Measurements from ENCODE around the gene SOWAHC. TPM values are rescaled to one million over a fixed set of nuclear protein-coding genes. Genes with fewer than 3 reads are reported as not detected.
A peak's percentile ranks its signal among the peaks of the same experiment; 100 is the strongest.
"Not testable (repeated sequence)": the region's sequence is repeated elsewhere in the genome, so short reads cannot be mapped to it uniquely, and the experiment has no call there.

Gene SOWAHC
- total RNA-seq, result 26.2 and 26.5 TPM in 2 replicates
- 14.0 and 18.8 TPM in 2 replicates for polyA plus RNA-seq

- Histone ChIP-seq H3K79me2 (peaks cover 76% of the 10 kb centered on the region), H3K9me2 (replicated peaks; ENCODE audit: insufficient read depth) (no peaks in the 10 kb centered on the region), H3K4me3 (peak within 1 kb of the TSS; percentile 32), H3K27ac (peak within 1 kb of the TSS; percentile 98), H2AFZ (peak within 1 kb of the TSS; percentile 40), H3K9me3 (ENCODE audit: low read depth) (no peaks in the 10 kb centered on the region), H4K20me1 (ENCODE audit: insufficient read depth, poor library complexity, severe bottlenecking) (peaks cover 7% of the 10 kb centered on the region), H3K4me1 (ENCODE audit: insufficient read depth) (peaks cover 9% of the 10 kb centered on the region), H3K27me3 (no peaks in the 10 kb centered on the region), H3K4me2 (peak within 1 kb of the TSS; percentile 85), H3K36me3 (replicated peaks; ENCODE audit: insufficient read depth, low read depth) (no peaks in the 10 kb centered on the region)
- peak; percentile 99 for DNase-seq (ENCODE audit: low spot score)
- no peak for TF ChIP-seq EZH2 (IDR thresholded peaks at IDR 0.05; ENCODE audit: borderline replicate concordance)
- no peak for TF ChIP-seq EZH2phosphoT487 (IDR thresholded peaks at IDR 0.05; ENCODE audit: low read depth, severe bottlenecking, unreplicated experiment)
- TF ChIP-seq, protein P1, sequence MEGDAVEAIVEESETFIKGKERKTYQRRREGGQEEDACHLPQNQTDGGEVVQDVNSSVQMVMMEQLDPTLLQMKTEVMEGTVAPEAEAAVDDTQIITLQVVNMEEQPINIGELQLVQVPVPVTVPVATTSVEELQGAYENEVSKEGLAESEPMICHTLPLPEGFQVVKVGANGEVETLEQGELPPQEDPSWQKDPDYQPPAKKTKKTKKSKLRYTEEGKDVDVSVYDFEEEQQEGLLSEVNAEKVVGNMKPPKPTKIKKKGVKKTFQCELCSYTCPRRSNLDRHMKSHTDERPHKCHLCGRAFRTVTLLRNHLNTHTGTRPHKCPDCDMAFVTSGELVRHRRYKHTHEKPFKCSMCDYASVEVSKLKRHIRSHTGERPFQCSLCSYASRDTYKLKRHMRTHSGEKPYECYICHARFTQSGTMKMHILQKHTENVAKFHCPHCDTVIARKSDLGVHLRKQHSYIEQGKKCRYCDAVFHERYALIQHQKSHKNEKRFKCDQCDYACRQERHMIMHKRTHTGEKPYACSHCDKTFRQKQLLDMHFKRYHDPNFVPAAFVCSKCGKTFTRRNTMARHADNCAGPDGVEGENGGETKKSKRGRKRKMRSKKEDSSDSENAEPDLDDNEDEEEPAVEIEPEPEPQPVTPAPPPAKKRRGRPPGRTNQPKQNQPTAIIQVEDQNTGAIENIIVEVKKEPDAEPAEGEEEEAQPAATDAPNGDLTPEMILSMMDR (IDR thresholded peaks at IDR 0.05; ENCODE audit: poor library complexity), result no peak
- WGBS (ENCODE audit: low lambda C conversion rate, missing lambda C conversion rate), result 1% methylated on average over 70 of the region's 104 CpGs
These were observed at the start of gene SOWAHC, which contains the start of gene SEPTIN10 for GRCh38 chr2:109613922-109614714. Gene SOWAHC (plus strand): TSS chr2:109614364. CDS start chr2:109614490, 126 bp downstream. Gene SEPTIN10 (minus strand): TSS chr2:109613966. CDS start chr2:109613827, 139 bp downstream.

GRCh38 chr2:109575373-109575772 is 38.8 kb upstream of the SOWAHC start:
- Histone ChIP-seq H3K27me3 (no peaks in the 10 kb centered on the region), H3K9me2 (replicated peaks; ENCODE audit: insufficient read depth) (no peaks in the 10 kb centered on the region), H3K9me3 (ENCODE audit: low read depth) (no peaks in the 10 kb centered on the region), H3K4me1 (ENCODE audit: insufficient read depth) (no peaks in the 10 kb centered on the region), H2AFZ (no peak overlapping the region), H3K4me3 (no peak overlapping the region), H3K4me2 (no peak overlapping the region), H3K27ac (no peak overlapping the region), H3K79me2 (no peaks in the 10 kb centered on the region), H3K36me3 (replicated peaks; ENCODE audit: insufficient read depth, low read depth) (no peaks in the 10 kb centered on the region), H4K20me1 (ENCODE audit: insufficient read depth, poor library complexity, severe bottlenecking) (no peaks in the 10 kb centered on the region)
- no peak for DNase-seq (ENCODE audit: low spot score)
- 57% methylated on average over 1 of the region's 1 CpG for WGBS (ENCODE audit: low lambda C conversion rate, missing lambda C conversion rate)
- no peak for TF ChIP-seq EZH2 (IDR thresholded peaks at IDR 0.05; ENCODE audit: borderline replicate concordance)

DNA sequence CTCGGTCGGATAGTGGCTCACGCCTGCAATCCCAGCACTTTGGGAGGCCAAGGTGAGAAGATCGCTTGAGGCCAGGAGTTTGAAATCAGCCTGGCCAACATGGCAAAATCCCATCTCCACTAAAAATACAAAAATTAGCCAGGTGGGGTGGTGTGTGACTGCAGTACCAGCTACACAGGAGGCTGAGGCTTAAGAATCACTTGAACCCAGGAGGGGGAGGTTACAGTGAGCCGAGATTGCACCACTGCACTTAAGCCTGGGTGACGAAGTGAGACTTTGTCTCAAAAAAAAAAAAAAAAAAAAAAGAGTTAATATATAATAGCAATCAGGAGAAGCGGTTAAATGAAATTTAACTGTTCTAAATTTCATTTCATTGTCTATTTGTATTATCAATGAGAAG is 36.5 kb upstream of the SOWAHC start:
- H3K9me3 ChIP-seq (ENCODE audit: low read depth); H3K79me2 ChIP-seq; H3K36me3 ChIP-seq (replicated peaks; ENCODE audit: insufficient read depth, low read depth); H3K27ac ChIP-seq; H2AFZ ChIP-seq; H3K4me1 ChIP-seq (ENCODE audit: insufficient read depth); H3K4me3 ChIP-seq; H3K4me2 ChIP-seq; DNase-seq (ENCODE audit: low spot score); H3K9me2 ChIP-seq (replicated peaks; ENCODE audit: insufficient read depth); H3K27me3 ChIP-seq; H4K20me1 ChIP-seq (ENCODE audit: insufficient read depth, poor library complexity, severe bottlenecking): not testable (repeated sequence)
- WGBS (ENCODE audit: low lambda C conversion rate, missing lambda C conversion rate), result 98% methylated on average over 4 of the region's 7 CpGs

DNA sequence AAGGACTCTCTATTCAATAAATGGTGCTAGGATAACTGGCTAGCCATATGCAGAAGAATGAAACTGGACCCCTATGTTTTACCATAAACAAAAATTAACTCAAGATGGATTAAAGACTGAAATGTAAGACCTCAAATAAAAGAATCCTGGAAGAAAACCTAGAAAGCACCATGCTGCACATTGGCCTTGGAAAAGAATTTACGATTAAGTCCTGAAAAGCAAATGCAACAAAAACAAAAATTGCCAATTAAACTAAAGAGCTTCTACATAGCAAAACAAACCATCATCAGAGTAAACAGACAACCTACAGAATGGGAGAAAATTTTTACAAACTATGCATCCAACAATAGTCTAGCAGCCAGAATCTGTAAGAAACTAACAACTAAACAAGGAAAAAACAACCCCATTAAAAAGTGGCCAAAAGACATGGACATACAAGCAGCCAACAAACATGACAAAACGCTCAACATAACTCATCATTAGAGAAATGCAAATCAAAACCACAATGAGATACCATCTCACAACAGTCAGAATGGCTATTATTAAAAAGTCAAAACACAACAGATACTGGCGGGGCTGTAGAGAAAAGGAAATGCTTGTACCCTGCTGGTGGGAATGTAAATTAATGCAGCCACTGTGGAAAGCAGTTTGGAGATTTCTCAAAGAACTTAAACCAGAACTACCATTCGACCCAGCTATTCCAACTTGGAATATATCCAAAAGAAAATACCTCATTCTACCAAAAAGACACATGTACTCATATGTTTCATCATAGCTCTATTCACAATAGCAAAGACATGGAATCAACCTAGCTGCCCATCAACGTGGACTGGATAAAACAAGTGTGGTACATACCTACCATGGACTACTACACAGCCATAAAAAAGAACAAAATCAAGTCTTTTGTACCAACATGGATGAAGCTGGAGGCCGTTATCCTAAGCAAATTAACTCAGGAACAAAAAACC is 31.0 kb upstream of the SOWAHC start:
- peaks cover 19% of the 10 kb centered on the region for H3K79me2 ChIP-seq
- 86% methylated on average over 6 of the region's 6 CpGs for WGBS (ENCODE audit: low lambda C conversion rate, missing lambda C conversion rate)

More for the DNA sequence above, 31.0 kb upstream of the SOWAHC start:
- no peak for DNase-seq (ENCODE audit: low spot score)
- no peak overlapping the region for H3K4me2 ChIP-seq
- H3K27me3 ChIP-seq, result no peaks in the 10 kb centered on the region
- H3K9me2 ChIP-seq (replicated peaks; ENCODE audit: insufficient read depth), result no peaks in the 10 kb centered on the region
- no peaks in the 10 kb centered on the region for H4K20me1 ChIP-seq (ENCODE audit: insufficient read depth, poor library complexity, severe bottlenecking)
- no peaks in the 10 kb centered on the region for H3K9me3 ChIP-seq (ENCODE audit: low read depth)
- no peak overlapping the region for H3K27ac ChIP-seq
- no peaks in the 10 kb centered on the region for H3K36me3 ChIP-seq (replicated peaks; ENCODE audit: insufficient read depth, low read depth)
- no peaks in the 10 kb centered on the region for H3K4me1 ChIP-seq (ENCODE audit: insufficient read depth)
- H2AFZ ChIP-seq, result no peak overlapping the region
- H3K4me3 ChIP-seq, result no peak overlapping the region
- no peak for TF ChIP-seq EZH2phosphoT487 (IDR thresholded peaks at IDR 0.05; ENCODE audit: low read depth, severe bottlenecking, unreplicated experiment)
- TF ChIP-seq, protein P1 (IDR thresholded peaks at IDR 0.05; ENCODE audit: poor library complexity), result no peak
- TF ChIP-seq EZH2 (IDR thresholded peaks at IDR 0.05; ENCODE audit: borderline replicate concordance), result no peak

Measured in hepatocyte (in vitro differentiated cells).